Measurements from ENCODE around the gene GNA15. TPM values are rescaled to one million over a fixed set of nuclear protein-coding genes. Genes with fewer than 3 reads are reported as not detected.

The GNA15 gene
- total and polyA plus RNA-seq, 2 donors (not counting 1 experiment from before 2014, with no cell fraction given): not detected

DNA sequence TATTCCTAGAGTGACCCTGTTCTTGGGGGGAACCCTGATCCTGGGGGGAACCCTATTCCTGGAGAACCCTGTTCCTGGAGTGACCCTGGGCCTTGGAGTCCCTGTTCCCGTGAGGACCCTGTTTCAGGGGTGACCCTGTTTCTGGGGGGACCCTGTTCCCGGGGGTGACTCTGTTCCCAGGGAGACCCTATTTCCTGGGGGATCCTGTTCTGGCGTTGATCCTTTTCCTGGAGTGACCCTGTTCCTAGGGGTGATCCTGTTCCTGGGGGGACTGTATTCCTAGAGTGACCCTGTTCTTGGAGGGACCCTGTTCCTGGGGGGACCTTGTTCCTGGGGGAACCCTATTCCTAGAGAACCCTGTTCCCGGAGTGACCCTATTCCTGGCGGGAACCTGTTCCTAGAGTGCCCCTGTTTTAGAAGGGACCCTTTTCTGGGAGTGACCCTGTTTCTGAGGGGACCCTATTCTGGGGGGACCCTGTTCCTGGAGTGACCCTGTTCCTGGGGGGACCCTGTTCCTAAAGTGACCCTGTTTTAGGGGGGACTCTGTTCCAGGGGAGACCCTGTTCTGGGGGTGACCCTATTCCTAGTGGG, 15.0 kb downstream of the GNA15 start:
- H4K20me1 ChIP-seq (ENCODE audit: control insufficient read depth, extremely low read depth, insufficient read depth, low read length): no peaks in the 10 kb centered on the region
- peaks cover 6% of the 10 kb centered on the region for H3K4me1 ChIP-seq (ENCODE audit: control insufficient read depth, extremely low read depth, insufficient read depth, low read length)
- H3K9me3 ChIP-seq (ENCODE audit: control insufficient read depth, insufficient read depth, low read depth, low read length): no peaks in the 10 kb centered on the region
- DNase-seq (ENCODE audit: low read depth in 2 of 2): no peak
- H2AFZ ChIP-seq (ENCODE audit: low read length): no peak overlapping the region
- no peak overlapping the region for H3K4me3 ChIP-seq (replicated peaks in 1 of 4; ENCODE audit: control extremely low read depth in 1 of 4, insufficient read depth in 1 of 4, low read depth in 3 of 4, low read length in 4 of 4)
- TF ChIP-seq CTCF (conservative IDR thresholded peaks at IDR 0.05 in 1 of 2, IDR thresholded peaks at IDR 0.05 in 1 of 2; ENCODE audit: low read depth in 1 of 2, low read length in 2 of 2): no peak
- H3K4me2 ChIP-seq (ENCODE audit: extremely low read depth, insufficient read depth, low read length): no peak overlapping the region
- H3K36me3 ChIP-seq (ENCODE audit: control insufficient read depth, insufficient read depth, low read length): no peaks in the 10 kb centered on the region
- no peaks in the 10 kb centered on the region for H3K27me3 ChIP-seq (ENCODE audit: control insufficient read depth, insufficient read depth, low read length)
- no peak overlapping the region for H3K27ac ChIP-seq (ENCODE audit: insufficient read depth, low read length)
- no peak overlapping the region for H3K9ac ChIP-seq (ENCODE audit: insufficient read depth, low read length)
- H3K79me2 ChIP-seq (ENCODE audit: control insufficient read depth, insufficient read depth, low read length): no peaks in the 10 kb centered on the region

- no peak overlapping the region for H2AFZ ChIP-seq (ENCODE audit: low read length)
- TF ChIP-seq CTCF (conservative IDR thresholded peaks at IDR 0.05 in 1 of 2, IDR thresholded peaks at IDR 0.05 in 1 of 2; ENCODE audit: low read depth in 1 of 2, low read length in 2 of 2) (no peak), EZH2 (IDR thresholded peaks at IDR 0.05; ENCODE audit: low read length, missing control alignments) (no peak)
These were observed 16.0 kb downstream of the GNA15 start for GRCh38 chr19:3151563-3152418.

GRCh38 chr19:3152419-3152780, 16.6 kb downstream of the GNA15 start:
- H3K27me3 ChIP-seq (ENCODE audit: control insufficient read depth, insufficient read depth, low read length): no peaks in the 10 kb centered on the region
- peaks cover 6% of the 10 kb centered on the region for H3K4me1 ChIP-seq (ENCODE audit: control insufficient read depth, extremely low read depth, insufficient read depth, low read length)
- H4K20me1 ChIP-seq (ENCODE audit: control insufficient read depth, extremely low read depth, insufficient read depth, low read length): no peaks in the 10 kb centered on the region
- no peak overlapping the region for H3K4me3 ChIP-seq (replicated peaks in 1 of 4; ENCODE audit: control extremely low read depth in 1 of 4, insufficient read depth in 1 of 4, low read depth in 3 of 4, low read length in 4 of 4)
- H2AFZ ChIP-seq (ENCODE audit: low read length): no peak overlapping the region
- no peak for TF ChIP-seq CTCF (conservative IDR thresholded peaks at IDR 0.05 in 1 of 2, IDR thresholded peaks at IDR 0.05 in 1 of 2; ENCODE audit: low read depth in 1 of 2, low read length in 2 of 2)
- no peak for TF ChIP-seq EZH2 (IDR thresholded peaks at IDR 0.05; ENCODE audit: low read length, missing control alignments)
- no peak overlapping the region for H3K4me2 ChIP-seq (ENCODE audit: extremely low read depth, insufficient read depth, low read length)
- no peak overlapping the region for H3K9ac ChIP-seq (ENCODE audit: insufficient read depth, low read length)
- no peak overlapping the region for H3K27ac ChIP-seq (ENCODE audit: insufficient read depth, low read length)
- no peak for DNase-seq (ENCODE audit: low read depth in 2 of 2)
- no peaks in the 10 kb centered on the region for H3K9me3 ChIP-seq (ENCODE audit: control insufficient read depth, insufficient read depth, low read depth, low read length)
- H3K36me3 ChIP-seq (ENCODE audit: control insufficient read depth, insufficient read depth, low read length): no peaks in the 10 kb centered on the region
- no peaks in the 10 kb centered on the region for H3K79me2 ChIP-seq (ENCODE audit: control insufficient read depth, insufficient read depth, low read length)

More at GRCh38 chr19:3151563-3152418, 16.0 kb downstream of the GNA15 start:
- Histone ChIP-seq H3K27ac (ENCODE audit: insufficient read depth, low read length) (no peak overlapping the region), H3K9me3 (ENCODE audit: control insufficient read depth, insufficient read depth, low read depth, low read length) (no peaks in the 10 kb centered on the region), H3K36me3 (ENCODE audit: control insufficient read depth, insufficient read depth, low read length) (no peaks in the 10 kb centered on the region), H3K4me3 (replicated peaks in 1 of 4; ENCODE audit: control extremely low read depth in 1 of 4, insufficient read depth in 1 of 4, low read depth in 3 of 4, low read length in 4 of 4) (no peak overlapping the region), H3K27me3 (ENCODE audit: control insufficient read depth, insufficient read depth, low read length) (no peaks in the 10 kb centered on the region), H3K4me1 (ENCODE audit: control insufficient read depth, extremely low read depth, insufficient read depth, low read length) (peaks cover 6% of the 10 kb centered on the region), H3K9ac (ENCODE audit: insufficient read depth, low read length) (no peak overlapping the region), H3K4me2 (ENCODE audit: extremely low read depth, insufficient read depth, low read length) (no peak overlapping the region), H4K20me1 (ENCODE audit: control insufficient read depth, extremely low read depth, insufficient read depth, low read length) (no peaks in the 10 kb centered on the region), H3K79me2 (ENCODE audit: control insufficient read depth, insufficient read depth, low read length) (no peaks in the 10 kb centered on the region)
- DNase-seq (ENCODE audit: low read depth in 2 of 2): no peak
